Measurements from ENCODE around the gene LBHD2.
"Not testable (repeated sequence)": the region's sequence is repeated elsewhere in the genome, so short reads cannot be mapped to it uniquely, and the experiment has no call there.

The LBHD2 gene

DNA sequence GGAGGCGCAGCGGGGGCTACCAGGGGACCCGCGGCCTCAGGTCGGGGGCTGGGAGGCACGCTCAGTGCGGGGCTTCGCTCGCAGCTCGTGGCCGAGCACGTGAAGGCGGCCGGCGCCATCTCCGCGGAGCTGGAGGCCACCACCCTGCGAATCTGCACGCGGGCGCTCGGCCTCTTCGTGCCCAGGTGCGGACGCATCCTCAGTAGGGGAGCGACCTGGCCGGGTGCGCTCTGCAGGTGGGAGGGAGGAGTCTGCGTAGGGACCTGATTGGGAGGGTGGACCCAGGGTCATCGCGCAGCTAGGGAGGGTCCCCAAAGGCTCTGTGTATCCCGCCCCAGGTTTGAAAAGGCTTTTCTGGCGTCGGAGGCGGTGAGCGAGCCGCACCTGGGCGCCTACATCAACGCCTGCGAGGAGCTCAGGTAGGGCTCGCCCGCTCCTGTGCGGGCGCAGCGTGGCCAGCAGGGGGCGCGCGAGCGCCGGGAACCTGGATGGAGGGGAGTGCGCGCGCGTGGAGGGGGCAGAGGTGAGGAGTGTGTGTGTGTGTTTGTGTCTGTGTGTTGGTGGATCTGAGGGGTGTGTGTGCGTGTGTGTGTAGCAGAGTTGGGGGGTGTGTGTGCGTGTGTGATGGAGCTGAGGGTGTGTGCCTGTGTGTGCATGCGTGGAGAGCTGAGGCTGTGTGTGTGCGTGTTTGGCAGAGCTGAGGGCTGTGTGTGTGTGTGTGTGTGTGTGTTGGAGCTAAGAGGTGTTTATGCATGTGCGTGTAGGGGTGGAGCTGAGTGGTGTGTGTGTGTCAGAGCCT is 20.8 kb downstream of the LBHD2 start:
- no peak for DNase-seq (ENCODE audit: low read depth)

DNA sequence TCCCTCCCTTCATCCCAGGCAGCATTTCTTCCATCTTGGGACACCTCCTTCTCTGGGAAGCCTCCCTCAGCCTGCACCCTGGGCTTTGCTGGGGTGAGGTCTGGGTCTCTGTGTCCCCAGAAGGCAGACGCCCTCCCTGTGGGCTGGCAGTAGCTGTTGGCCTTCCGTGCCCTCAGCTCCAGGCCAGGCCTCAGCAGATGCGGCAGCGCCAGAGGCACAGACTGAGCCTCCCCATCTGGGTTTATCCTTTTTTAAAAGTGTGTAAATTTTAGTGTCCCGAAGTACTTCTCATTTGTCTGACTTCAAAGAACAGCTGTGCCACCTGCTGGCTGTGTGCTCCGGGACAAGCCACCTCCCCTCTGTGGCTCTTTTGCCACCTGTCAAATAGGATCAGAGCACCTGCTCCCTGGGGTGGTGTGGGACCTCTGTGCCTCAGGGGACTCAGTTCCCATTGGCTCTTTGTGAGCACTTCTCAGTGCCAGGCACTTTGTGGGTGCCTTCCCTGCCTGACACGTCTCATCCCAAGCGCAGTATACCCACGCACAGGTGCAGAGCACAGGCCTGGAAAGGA is 21.7 kb downstream of the LBHD2 start:
- DNase-seq (ENCODE audit: low read depth) = no peak

DNA sequence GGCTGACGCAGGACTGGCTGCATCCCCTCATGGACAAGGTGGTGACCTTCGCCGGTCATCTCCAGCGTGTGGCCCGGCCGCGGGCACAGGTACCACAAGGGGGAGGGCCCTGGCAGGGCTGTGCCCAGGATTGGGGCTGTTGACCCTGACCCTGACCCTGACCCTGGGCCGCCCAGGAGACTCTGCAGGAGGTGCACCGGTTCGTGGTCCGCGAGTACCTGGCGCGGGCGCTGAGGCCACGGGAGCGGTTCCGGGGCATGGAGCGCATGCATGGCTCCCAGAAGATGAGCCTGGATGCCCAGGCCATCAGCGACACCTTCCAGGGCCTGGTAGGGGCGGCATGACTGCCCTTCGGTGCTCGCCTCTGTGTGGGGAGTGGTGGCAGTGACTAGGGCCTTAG is 23.4 kb downstream of the LBHD2 start:
- no peak for DNase-seq (ENCODE audit: low read depth)

DNA sequence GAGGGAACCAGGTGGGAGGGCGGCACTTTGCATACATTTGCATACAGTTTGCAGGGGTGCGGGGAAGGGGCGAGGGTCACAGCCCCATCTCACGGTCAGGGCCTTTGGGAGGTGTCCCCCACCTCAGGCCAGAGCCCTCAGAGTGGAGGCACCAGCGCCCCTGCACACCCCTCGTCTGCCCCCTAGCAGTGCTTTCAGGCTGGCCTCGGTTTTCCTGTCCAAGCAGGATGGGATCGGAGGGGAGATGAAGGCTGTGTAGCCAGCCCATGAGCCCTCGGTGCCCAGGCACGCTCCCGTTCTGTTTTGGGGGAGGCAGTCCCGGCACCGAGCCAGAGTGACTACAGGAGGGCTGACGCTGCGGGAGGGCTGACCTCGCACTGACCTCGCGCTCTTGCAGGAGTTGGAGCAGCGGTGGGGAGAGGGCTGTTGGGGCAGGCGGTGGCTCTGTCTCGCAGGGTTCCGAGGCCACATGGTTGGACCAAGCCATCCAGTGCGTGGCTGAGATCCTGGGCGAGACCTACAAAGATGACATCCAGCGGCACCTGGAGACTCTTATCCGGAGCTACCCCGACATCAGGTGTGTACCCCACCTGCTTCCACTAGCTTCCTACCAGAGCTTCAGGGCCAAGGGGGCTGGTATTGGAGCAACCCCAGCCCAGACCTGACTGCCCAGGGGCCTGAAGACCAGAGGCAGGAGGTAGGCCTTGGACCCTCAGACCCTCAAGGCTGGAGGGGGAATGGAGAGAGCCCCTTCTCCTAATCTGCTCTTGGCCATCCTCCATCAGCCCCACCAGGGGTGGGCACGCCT is 24.1 kb downstream of the LBHD2 start:
- no peak for DNase-seq (ENCODE audit: low read depth)

- no peak for DNase-seq (ENCODE audit: low read depth)
Measured at GRCh38 chr14:103108749-103109207, 24.8 kb downstream of the LBHD2 start.

DNA sequence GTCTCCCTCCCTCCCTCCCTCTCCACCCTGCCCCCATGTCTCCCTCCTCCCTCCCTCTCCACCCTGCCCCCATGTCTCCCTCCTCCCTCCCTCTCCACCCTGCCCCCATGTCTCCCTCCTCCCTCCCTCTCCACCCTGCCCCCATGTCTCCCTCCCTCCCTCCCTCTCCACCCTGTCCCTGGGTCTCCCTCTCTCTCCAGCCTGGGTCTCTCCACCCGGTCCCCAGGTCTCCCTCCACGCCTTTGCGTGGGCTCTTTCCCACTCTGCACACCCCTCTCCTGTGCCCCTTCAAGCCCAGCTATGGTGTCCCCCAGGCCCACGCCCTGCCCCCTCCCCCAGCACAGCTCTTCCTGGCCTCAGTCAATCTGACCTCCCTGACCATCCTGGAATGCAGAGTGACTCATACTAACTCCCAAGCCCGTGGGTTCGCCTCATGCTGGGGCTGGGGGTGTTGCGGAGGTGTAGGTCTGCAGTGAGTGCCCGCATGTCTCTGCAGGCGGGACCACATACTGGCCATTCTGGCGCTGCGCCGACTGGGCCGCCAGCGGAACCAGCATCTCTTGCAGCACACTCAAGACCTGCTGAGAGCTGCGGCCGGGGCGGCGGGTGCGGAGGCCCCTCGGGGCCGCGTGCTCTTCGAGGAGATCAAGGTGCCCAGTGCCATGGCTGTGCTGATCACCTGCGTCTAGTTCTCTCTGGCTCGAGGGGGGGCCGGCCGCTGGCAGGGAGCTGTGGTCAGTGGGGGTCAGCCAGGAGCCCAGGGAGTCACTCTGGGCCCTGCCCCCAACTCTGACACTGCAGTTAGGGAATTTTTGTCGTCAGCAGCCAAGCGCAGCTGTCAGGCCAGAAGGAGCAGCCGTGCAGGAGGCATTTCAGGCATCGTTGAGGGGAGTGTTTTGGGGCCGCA is 25.8 kb downstream of the LBHD2 start:
- DNase-seq (ENCODE audit: low read depth) = peak; percentile 40

DNA sequence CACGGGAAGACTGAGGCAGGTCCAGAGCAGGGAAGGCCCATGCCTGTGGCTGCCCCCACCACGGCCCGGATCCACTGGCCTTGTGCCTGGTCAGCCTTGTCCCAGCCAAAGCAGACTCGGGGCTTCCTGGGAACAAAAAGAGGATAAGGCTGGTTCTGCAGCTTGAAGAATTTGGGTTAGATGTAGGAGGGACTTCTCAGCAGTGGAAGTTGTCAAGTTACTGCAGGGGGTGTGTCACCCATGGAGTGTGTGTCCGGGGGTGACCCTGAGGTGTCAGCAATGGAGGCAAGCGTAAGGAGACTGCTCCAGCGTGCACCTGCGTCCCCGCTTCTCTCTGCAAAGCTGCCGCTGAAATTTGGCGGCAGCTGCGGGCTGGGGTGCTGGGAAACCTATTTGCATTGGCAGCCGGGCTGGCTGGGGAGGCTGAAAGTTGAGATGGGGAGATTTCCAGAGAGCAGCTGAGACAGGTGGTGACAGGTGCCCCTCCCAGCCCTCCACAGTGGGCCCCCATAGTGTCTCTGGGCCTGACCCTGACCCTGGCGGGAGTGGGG is 26.7 kb downstream of the LBHD2 start:
- no peak for DNase-seq (ENCODE audit: low read depth)

DNA sequence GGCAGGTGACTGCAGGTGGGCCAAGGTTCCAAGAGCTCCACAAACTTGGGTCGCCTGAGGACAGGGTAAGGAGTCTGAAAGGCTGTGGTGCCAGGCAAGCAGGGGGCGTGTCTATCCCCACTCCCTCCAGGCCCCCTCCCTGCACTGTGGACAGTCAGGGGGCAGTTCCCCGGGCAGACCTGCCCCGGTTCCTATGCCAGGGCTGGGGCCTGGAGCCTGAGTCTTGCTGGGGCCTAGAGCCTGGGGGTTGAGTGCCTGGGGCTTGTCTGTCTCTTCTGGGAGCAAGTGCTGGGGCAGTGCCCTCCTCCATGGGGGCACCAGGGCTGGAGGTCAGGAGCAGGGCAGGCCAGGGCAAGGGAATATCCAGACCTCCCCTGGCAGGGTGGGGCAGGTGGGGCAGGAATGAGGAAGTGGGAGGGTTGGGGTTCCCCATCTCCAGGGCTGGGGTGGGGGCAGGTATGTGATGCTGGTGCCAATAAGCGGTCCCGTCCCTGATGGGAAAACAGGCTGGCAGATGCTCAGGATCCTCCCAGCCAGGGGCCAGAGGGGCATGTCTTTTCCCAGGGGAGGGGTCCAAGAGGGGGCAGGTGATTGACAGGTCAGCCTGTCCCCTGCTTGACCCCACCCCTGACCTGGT is 27.3 kb downstream of the LBHD2 start:
- DNase-seq (ENCODE audit: low read depth) = no peak

DNA sequence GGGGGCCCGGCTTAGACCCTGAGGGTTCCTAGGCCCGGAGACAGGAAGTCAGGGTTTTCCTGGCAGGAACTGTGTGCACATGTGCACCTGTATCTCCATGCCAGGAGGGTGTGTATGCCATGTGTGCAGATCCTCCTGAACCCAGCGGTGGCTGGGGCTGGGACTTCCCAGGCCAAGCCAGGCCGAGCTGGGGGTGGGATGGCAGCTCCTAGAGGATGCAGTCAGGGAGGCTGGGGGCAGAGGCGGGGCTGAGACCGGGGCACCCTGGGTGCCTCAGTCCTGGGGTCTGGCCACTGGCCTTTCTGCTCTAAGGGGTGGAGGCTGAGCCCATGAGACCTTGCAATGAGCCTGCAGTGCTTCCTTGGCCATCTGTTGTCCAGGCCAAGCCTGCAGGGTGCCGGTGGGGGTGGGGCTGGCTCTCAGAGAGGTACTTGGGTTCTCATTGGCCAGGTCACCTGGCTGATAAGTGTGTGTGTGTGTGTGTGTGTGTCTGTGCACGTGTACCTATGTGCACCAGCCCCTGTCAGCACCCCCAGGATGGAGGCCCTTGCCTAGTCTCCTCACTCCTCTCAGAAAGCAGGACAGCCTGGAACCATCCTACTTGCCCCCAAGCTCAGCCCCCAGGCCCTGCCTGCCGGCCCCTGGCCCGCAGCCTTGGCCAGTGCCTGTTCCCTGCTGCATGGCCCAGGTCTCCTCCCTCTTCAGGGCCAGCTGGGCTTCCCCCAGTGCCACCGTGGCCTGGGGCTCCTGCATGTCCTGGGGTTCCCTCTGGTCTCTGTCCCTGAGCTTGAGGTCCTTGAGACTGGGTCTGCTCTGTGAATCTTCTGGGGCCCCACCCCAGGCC is 28.6 kb downstream of the LBHD2 start:
- DNase-seq (ENCODE audit: low read depth) = no peak

- no peak for DNase-seq (ENCODE audit: low read depth)
Measured at GRCh38 chr14:103113303-103113702, 29.3 kb downstream of the LBHD2 start.

GRCh38 chr14:103113774-103114173 is 29.8 kb downstream of the LBHD2 start:
- no peak for DNase-seq (ENCODE audit: low read depth)

DNA sequence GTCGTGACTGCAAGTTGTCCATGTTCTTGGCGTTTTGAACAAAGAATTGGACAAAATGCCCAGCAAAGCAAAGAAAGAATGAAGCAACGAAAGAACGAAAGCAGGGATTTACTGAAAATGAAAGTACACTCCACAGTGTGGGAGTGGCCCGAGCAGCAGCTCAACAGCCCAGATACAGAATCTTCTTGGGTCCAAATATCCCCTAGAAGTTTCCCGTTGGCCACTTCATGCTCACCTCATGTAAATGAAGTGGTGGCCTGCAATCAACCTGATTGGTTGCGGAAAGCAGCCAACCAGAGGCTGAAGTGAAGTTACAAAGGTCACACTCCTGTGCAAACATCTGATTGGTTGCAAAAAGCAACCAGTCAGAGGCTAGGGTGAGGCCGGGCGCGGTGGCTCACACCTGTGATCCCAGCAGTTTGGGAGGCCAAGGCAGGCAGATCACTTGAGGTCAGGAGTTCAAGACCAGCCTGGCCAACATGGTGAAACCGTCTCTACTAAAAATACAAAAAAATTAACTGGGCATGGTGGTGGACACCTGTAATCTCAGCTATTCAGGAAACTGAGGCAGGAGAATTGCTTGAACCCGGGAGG is 31.2 kb downstream of the LBHD2 start:
- DNase-seq (ENCODE audit: low read depth) = not testable (repeated sequence)

- DNase-seq (ENCODE audit: low read depth) = no peak
Measured at GRCh38 chr14:103115845-103116572, 32.0 kb downstream of the LBHD2 start.

- DNase-seq (ENCODE audit: low read depth) = no peak
Measured at GRCh38 chr14:103116636-103117035, 32.6 kb downstream of the LBHD2 start.

- not testable (repeated sequence) for DNase-seq (ENCODE audit: low read depth)
Measured at GRCh38 chr14:103117499-103117898, 33.5 kb downstream of the LBHD2 start.

GRCh38 chr14:103118018-103118662 is 34.1 kb downstream of the LBHD2 start:
- no peak for DNase-seq (ENCODE audit: low read depth)

- no peak for DNase-seq (ENCODE audit: low read depth)
Measured at GRCh38 chr14:103118663-103119404, 34.8 kb downstream of the LBHD2 start.

- DNase-seq (ENCODE audit: low read depth) = not testable (repeated sequence)
Measured at GRCh38 chr14:103119527-103119926, 35.5 kb downstream of the LBHD2 start.
